ENCODE measurements around the gene SAMD13. TPM values are rescaled to one million over a fixed set of nuclear protein-coding genes. Genes with fewer than 3 reads are reported as not detected.

Gene SAMD13
- total RNA-seq, 1 experiment from 2014 or later: 0.61 TPM

DNA sequence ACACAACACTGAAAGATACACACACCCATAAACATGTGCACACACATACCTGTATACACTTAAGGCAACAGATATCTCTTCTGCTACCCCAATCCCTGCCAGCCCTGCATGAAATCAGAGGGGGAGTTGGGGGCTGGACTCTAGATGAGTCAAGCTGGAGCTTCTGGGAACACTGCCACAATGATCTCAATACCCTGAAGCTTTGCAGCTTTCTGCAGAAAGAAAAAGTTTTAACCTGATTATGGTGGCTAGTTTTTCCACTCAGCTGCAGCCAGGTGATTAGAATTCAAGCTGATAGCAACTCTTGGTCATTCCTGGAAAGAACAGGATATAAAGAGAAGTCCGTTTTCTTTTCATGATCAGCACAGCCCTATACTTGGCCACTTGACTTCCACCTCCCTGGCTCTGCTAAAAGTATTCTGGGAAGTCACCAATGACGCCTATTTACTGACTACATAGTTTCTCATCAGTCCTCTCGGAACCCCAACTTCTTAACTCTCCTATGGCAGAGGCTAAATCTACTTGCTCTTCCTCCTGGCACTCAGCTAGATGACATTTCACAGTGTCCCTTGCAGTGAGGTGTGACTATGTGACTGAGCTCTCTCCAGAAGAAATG, 76.1 kb downstream of the SAMD13 start:
- Mint-ChIP-seq H3K9me3 (no peaks in the 10 kb centered on the region), H3K4me1 (peaks cover 4 to 5% of the 10 kb centered on the region in 2 experiments; a peak in 3 of 4 replicates), H3K27ac (no peak overlapping the region), H3K4me3 (no peak overlapping the region), H3K36me3 (ENCODE audit: insufficient read depth in 1 of 3, low read depth in 3 of 3) (no peaks in the 10 kb centered on the region), H3K27me3 (ENCODE audit: low read depth) (no peaks in the 10 kb centered on the region)
- Histone ChIP-seq H3K27ac (ENCODE audit: insufficient read length, low read depth, low read length) (no peak overlapping the region), H4K5ac (ENCODE audit: insufficient read length, low read depth, low read length) (no peak overlapping the region), H3K27me3 (ENCODE audit: insufficient read depth, low read length) (no peaks in the 10 kb centered on the region), H3K79me2 (ENCODE audit: insufficient read depth, low read length) (no peaks in the 10 kb centered on the region), H2BK5ac (ENCODE audit: insufficient read length, low read length) (no peak overlapping the region), H3K4me1 (ENCODE audit: insufficient read depth, low read length) (no peaks in the 10 kb centered on the region), H2AFZ (ENCODE audit: low read length) (no peak overlapping the region), H2BK15ac (ENCODE audit: low read depth, low read length) (no peak overlapping the region), H4K91ac (ENCODE audit: insufficient read length, low read depth, low read length) (no peak overlapping the region), H3K9me3 (ENCODE audit: control insufficient read depth, low read depth, low read length) (no peaks in the 10 kb centered on the region), H4K20me1 (ENCODE audit: control insufficient read depth, insufficient read depth, insufficient read length) (no peaks in the 10 kb centered on the region), H2BK120ac (ENCODE audit: low read depth, low read length, poor library complexity, severe bottlenecking) (no peak overlapping the region), H2AK5ac (ENCODE audit: insufficient read length, low read length) (no peak overlapping the region), H3K79me1 (ENCODE audit: insufficient read depth, low read depth, low read length, poor library complexity, severe bottlenecking) (no peaks in the 10 kb centered on the region), H3K23ac (ENCODE audit: insufficient read length, low read depth, low read length) (no peak overlapping the region), H4K8ac (replicated peaks; ENCODE audit: insufficient read length, low read depth, low read length) (no peak overlapping the region), H3K4me2 (ENCODE audit: insufficient read depth, insufficient read length, low read length) (no peak overlapping the region), H2BK12ac (ENCODE audit: insufficient read length, low read depth, low read length) (no peak overlapping the region), H3K56ac (ENCODE audit: insufficient read length, low read depth, low read length) (no peak overlapping the region), H2BK20ac (ENCODE audit: low read depth, low read length, poor library complexity, severe bottlenecking) (no peak overlapping the region), H3T11ph (ENCODE audit: low read length) (no peak overlapping the region), H3K18ac (ENCODE audit: insufficient read length, low read depth, low read length) (no peak overlapping the region), H3K14ac (ENCODE audit: insufficient read depth, low read length) (no peak overlapping the region), H3K9ac (ENCODE audit: extremely low read depth, insufficient read length, low read length) (no peak overlapping the region), H3K23me2 (ENCODE audit: insufficient read length, low read depth, low read length, poor library complexity, severe bottlenecking) (no peaks in the 10 kb centered on the region), H3K4ac (ENCODE audit: low read depth, low read length) (no peak overlapping the region)
- TF ChIP-seq, protein P1, sequence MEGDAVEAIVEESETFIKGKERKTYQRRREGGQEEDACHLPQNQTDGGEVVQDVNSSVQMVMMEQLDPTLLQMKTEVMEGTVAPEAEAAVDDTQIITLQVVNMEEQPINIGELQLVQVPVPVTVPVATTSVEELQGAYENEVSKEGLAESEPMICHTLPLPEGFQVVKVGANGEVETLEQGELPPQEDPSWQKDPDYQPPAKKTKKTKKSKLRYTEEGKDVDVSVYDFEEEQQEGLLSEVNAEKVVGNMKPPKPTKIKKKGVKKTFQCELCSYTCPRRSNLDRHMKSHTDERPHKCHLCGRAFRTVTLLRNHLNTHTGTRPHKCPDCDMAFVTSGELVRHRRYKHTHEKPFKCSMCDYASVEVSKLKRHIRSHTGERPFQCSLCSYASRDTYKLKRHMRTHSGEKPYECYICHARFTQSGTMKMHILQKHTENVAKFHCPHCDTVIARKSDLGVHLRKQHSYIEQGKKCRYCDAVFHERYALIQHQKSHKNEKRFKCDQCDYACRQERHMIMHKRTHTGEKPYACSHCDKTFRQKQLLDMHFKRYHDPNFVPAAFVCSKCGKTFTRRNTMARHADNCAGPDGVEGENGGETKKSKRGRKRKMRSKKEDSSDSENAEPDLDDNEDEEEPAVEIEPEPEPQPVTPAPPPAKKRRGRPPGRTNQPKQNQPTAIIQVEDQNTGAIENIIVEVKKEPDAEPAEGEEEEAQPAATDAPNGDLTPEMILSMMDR (conservative IDR thresholded peaks at IDR 0.05): no peak
- no CpG with 5 or more reads among the region's 3 CpGs for WGBS (ENCODE audit: extremely low coverage, insufficient read length, low lambda C conversion rate)
- no peak for DNase-seq
